H1 (cell line): ENCODE measurements around the gene PIGC.

Source experiments
- ATF3 ChIP-seq: IDR thresholded peaks from 2 replicates; pipeline ENCODE4 v1.6.1; 2011; ENCODE audit warnings: low read depth, mild to moderate bottlenecking, low read length; ENCODE audit not compliant: insufficient read depth
- MAX ChIP-seq: IDR thresholded peaks from 2 replicates; pipeline ENCODE4 v1.6.1; 2012; ENCODE audit warnings: inconsistent platforms
- POLR2A ChIP-seq, 2 experiments: IDR thresholded peaks; 1 replicate in 1 of 2; 2 replicates in 1 of 2; pipeline ENCODE4 v1.6.1; 2011; ENCODE audit warnings: low read depth in 2 of 2, low read length in 2 of 2, mild to moderate bottlenecking in 2 of 2; ENCODE audit errors: control extremely low read depth in 1 of 2
- POLR2AphosphoS5 ChIP-seq: IDR thresholded peaks from 2 replicates; pipeline ENCODE4 v1.6.1; 2011; ENCODE audit warnings: low read depth, low read length
- SIN3A ChIP-seq, 2 experiments: IDR thresholded peaks in 1 of 2; conservative IDR thresholded peaks in 1 of 2; 2 replicates each; pipeline ENCODE4 v1.6.1; 2011 to 2012; ENCODE audit warnings: low read length in 2 of 2, improper control_type of control experiment in 1 of 2, low read depth in 1 of 2, mild to moderate bottlenecking in 1 of 2

DNA sequence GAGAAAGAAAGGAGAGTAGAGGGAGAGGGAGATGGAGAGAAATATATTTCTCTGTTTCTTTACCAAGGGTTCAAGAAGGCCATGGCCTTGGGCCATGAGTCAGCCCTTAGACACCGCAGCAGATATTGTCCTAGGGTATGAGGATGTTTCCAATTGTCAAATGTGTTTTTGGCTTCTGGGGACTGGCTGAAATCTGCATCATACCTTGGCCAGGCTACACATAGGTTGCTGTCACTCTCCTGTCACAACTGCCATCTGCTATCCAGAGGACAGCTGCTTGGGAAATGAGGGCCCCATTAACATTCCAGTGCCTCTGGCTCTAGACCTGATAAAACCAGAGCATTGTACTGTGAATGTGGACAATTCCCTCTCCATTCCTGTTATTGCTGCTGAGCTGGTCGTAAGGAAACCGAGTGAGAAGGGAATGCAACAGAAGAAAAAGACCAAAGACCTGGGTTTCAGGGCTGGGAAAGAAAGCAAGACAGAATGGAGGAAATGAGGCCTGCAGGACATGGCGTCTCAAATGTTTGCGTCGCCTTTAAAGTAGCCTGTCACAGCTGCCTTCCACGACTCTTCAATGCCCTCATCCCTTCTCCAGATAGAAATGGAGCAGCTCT, 8.8 kb upstream of the PIGC start:
- TF ChIP-seq POLR2A (IDR thresholded peaks at IDR 0.05; ENCODE audit: control extremely low read depth in 1 of 2, low read depth in 2 of 2, low read length in 2 of 2) (no peak), SIN3A (conservative IDR thresholded peaks at IDR 0.05 in 1 of 2, IDR thresholded peaks at IDR 0.05 in 1 of 2; ENCODE audit: low read depth in 1 of 2, low read length in 2 of 2) (no peak), POLR2AphosphoS5 (no peak), MAX (no peak), ATF3 (no peak)
